Ramos (cell line): ENCODE results near the gene MCIDAS.

Experiments used
- in situ Hi-C: fragments of 300-500 bp; cut with MboI; formaldehyde crosslinking; loops from one replicate; pipeline ENCODE4 v1.14.3; 2022; ENCODE audit warnings: low sequenced_read_pairs; ENCODE audit not compliant: unreplicated experiment

Gene MCIDAS

GRCh38 chr5:55172051-55172899 is 54.8 kb downstream of the MCIDAS start:
- in situ Hi-C loops, result loop anchor here (25.0 kb wide), 1 partner anchor 515 kb away; no protein-coding TSS in a partner anchor

GRCh38 chr5:55171471-55171870 is 55.6 kb downstream of the MCIDAS start:
- in situ Hi-C loops, result loop anchor here (25.0 kb wide), 1 partner anchor 516 kb away; no protein-coding TSS in a partner anchor
